H1 (cell line): ENCODE data around the gene USH1G. TPM values are rescaled to one million over a fixed set of nuclear protein-coding genes. Genes with fewer than 3 reads are reported as not detected.
A peak's percentile ranks its signal among the peaks of the same experiment; 100 is the strongest.

Source experiments
- BRCA1 ChIP-seq: IDR thresholded peaks from 2 replicates; pipeline ENCODE4 v1.6.1; 2012; ENCODE audit warnings: low read depth, low read length, improper control_type of control experiment
- CREB1 ChIP-seq: IDR thresholded peaks from 2 replicates; pipeline ENCODE4 v1.6.1; 2012; ENCODE audit warnings: inconsistent platforms
- RAD21 ChIP-seq, 2 experiments: IDR thresholded peaks in 1 of 2; conservative IDR thresholded peaks in 1 of 2; 2 replicates each; pipeline ENCODE4 v1.6.1; 2011; ENCODE audit warnings: low read depth in 2 of 2, low read length in 2 of 2, improper control_type of control experiment in 1 of 2, inconsistent platforms in 1 of 2, mild to moderate bottlenecking in 1 of 2, moderate library complexity in 1 of 2
- RBBP5 ChIP-seq: IDR thresholded peaks from 2 replicates; pipeline ENCODE4 v1.7.1; 2012; ENCODE audit warnings: low read depth, mild to moderate bottlenecking, inconsistent platforms, low read length, moderate library complexity, borderline replicate concordance
- RFX5 ChIP-seq: IDR thresholded peaks from 2 replicates; pipeline ENCODE4 v1.6.1; 2011; ENCODE audit warnings: low read depth, low read length, improper control_type of control experiment, borderline replicate concordance
- RXRA ChIP-seq: IDR thresholded peaks from 2 replicates; pipeline ENCODE4 v1.6.1; 2011; ENCODE audit warnings: low read depth, mild to moderate bottlenecking, low read length, moderate library complexity; ENCODE audit not compliant: insufficient read depth
- SRF ChIP-seq: IDR thresholded peaks from 2 replicates; pipeline ENCODE4 v1.6.1; 2011; ENCODE audit warnings: mild to moderate bottlenecking, low read depth, low read length, moderate library complexity
- TEAD4 ChIP-seq: IDR thresholded peaks from 2 replicates; pipeline ENCODE4 v1.6.1; 2012; ENCODE audit warnings: low read depth, low read length, inconsistent platforms, mixed read lengths
- polyA plus RNA-seq, 7 experiments: library from polyadenylated mRNA; depleted of rRNA in 3 of 7; stranded (reverse) in 5 of 7; unstranded in 2 of 7; fragments of >200 nt in 5 of 7; fragments of 200-250 nt in 2 of 7; gene quantifications; 1 replicate in 5 of 7; 2 replicates in 1 of 7; 4 replicates in 1 of 7; pipeline versions ENCODE4 v1.2.1 to v1.2.3, GENCODE V29; 2011 to 2013; ENCODE audit warnings: missing spikeins in 2 of 7, mixed read lengths in 2 of 7
- total RNA-seq: library from RNA; stranded (reverse); fragmentation: NEBNext Ultra II Directional; extraction: Animal tissue kit (Norgen Biotek cat#: 25700); gene quantifications from 2 replicates; pipeline ENCODE4 v1.2.1, GENCODE V29; 2021
- TF ChIP-seq, protein P1 (sequence below): fragments of 300-600 bp; sonication (generic); IDR thresholded peaks from 2 replicates; pipeline ENCODE4 v1.7.1; 2012; ENCODE audit warnings: low read length, moderate library complexity, mild to moderate bottlenecking, inconsistent platforms; ENCODE audit not compliant: insufficient replicate concordance
- TF ChIP-seq, protein P2 (sequence below): IDR thresholded peaks from 2 replicates; pipeline ENCODE4 v1.6.1; 2012; ENCODE audit warnings: inconsistent platforms

USH1G gene
- total and polyA plus RNA-seq, 2 of the 8 experiments (the other 6 are each of a cell fraction or from before 2014, with no cell fraction given): 1.6 to 4.3 TPM

DNA sequence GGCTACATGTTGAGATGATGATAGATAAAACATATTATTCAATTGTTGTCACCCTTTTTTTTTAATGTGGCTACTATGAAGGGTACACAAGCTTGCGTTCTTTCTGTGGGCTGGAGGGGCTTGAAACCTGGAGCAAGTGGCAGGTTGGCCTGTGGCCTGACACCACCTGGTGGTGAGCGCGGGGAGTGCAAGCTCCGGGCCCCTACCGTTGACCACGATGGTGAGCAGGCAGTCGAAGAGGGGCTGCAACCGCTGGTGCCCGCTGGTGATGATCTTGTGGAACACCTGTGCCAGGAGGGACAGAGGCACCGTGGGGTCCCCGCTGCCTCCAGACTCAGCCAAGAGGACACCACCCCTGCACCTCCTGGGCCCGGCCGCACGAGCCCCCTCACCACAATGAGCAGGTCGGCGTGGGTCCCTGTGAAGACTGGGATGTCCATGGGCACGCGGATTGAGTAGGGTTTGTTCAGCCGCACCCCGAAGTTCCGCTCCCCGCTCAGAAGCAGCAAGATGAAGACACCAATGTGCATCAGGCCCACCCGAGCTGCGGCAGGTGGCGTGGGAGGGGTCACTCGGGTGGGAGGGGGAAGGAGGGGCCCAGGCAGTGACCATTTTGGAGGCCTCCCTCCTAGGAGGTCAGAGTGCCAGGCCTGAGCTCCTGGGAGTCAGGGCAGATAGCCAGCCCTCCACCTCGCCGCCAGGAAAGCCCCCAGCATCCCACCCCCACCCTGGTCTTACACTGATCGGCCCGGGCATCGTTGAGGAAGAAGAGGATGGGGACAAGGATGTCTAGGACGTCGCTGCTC is 35.1 kb upstream of the USH1G start (continued):
- no peak for TF ChIP-seq RXRA
- no peak for TF ChIP-seq RFX5
- TF ChIP-seq SRF: no peak
- peak; percentile 89 to 91 for TF ChIP-seq RAD21 (IDR thresholded peaks at IDR 0.05 in 1 of 2, conservative IDR thresholded peaks at IDR 0.05 in 1 of 2; ENCODE audit: low read depth in 2 of 2, low read length in 2 of 2)
- TF ChIP-seq CREB1: 0 out of 2 replicates have a peak, but pooled peaks have one; percentile 6
- TF ChIP-seq BRCA1: no peak
- no peak for TF ChIP-seq TEAD4
- TF ChIP-seq, protein P1, sequence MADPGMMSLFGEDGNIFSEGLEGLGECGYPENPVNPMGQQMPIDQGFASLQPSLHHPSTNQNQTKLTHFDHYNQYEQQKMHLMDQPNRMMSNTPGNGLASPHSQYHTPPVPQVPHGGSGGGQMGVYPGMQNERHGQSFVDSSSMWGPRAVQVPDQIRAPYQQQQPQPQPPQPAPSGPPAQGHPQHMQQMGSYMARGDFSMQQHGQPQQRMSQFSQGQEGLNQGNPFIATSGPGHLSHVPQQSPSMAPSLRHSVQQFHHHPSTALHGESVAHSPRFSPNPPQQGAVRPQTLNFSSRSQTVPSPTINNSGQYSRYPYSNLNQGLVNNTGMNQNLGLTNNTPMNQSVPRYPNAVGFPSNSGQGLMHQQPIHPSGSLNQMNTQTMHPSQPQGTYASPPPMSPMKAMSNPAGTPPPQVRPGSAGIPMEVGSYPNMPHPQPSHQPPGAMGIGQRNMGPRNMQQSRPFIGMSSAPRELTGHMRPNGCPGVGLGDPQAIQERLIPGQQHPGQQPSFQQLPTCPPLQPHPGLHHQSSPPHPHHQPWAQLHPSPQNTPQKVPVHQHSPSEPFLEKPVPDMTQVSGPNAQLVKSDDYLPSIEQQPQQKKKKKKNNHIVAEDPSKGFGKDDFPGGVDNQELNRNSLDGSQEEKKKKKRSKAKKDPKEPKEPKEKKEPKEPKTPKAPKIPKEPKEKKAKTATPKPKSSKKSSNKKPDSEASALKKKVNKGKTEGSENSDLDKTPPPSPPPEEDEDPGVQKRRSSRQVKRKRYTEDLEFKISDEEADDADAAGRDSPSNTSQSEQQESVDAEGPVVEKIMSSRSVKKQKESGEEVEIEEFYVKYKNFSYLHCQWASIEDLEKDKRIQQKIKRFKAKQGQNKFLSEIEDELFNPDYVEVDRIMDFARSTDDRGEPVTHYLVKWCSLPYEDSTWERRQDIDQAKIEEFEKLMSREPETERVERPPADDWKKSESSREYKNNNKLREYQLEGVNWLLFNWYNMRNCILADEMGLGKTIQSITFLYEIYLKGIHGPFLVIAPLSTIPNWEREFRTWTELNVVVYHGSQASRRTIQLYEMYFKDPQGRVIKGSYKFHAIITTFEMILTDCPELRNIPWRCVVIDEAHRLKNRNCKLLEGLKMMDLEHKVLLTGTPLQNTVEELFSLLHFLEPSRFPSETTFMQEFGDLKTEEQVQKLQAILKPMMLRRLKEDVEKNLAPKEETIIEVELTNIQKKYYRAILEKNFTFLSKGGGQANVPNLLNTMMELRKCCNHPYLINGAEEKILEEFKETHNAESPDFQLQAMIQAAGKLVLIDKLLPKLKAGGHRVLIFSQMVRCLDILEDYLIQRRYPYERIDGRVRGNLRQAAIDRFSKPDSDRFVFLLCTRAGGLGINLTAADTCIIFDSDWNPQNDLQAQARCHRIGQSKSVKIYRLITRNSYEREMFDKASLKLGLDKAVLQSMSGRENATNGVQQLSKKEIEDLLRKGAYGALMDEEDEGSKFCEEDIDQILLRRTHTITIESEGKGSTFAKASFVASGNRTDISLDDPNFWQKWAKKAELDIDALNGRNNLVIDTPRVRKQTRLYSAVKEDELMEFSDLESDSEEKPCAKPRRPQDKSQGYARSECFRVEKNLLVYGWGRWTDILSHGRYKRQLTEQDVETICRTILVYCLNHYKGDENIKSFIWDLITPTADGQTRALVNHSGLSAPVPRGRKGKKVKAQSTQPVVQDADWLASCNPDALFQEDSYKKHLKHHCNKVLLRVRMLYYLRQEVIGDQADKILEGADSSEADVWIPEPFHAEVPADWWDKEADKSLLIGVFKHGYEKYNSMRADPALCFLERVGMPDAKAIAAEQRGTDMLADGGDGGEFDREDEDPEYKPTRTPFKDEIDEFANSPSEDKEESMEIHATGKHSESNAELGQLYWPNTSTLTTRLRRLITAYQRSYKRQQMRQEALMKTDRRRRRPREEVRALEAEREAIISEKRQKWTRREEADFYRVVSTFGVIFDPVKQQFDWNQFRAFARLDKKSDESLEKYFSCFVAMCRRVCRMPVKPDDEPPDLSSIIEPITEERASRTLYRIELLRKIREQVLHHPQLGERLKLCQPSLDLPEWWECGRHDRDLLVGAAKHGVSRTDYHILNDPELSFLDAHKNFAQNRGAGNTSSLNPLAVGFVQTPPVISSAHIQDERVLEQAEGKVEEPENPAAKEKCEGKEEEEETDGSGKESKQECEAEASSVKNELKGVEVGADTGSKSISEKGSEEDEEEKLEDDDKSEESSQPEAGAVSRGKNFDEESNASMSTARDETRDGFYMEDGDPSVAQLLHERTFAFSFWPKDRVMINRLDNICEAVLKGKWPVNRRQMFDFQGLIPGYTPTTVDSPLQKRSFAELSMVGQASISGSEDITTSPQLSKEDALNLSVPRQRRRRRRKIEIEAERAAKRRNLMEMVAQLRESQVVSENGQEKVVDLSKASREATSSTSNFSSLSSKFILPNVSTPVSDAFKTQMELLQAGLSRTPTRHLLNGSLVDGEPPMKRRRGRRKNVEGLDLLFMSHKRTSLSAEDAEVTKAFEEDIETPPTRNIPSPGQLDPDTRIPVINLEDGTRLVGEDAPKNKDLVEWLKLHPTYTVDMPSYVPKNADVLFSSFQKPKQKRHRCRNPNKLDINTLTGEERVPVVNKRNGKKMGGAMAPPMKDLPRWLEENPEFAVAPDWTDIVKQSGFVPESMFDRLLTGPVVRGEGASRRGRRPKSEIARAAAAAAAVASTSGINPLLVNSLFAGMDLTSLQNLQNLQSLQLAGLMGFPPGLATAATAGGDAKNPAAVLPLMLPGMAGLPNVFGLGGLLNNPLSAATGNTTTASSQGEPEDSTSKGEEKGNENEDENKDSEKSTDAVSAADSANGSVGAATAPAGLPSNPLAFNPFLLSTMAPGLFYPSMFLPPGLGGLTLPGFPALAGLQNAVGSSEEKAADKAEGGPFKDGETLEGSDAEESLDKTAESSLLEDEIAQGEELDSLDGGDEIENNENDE: no peak
- TF ChIP-seq, protein P2, sequence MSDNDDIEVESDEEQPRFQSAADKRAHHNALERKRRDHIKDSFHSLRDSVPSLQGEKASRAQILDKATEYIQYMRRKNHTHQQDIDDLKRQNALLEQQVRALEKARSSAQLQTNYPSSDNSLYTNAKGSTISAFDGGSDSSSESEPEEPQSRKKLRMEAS: peak; percentile 59
- TF ChIP-seq RBBP5: no peak
